ENCODE measurements around the gene APBB2.
A peak's percentile ranks its signal among the peaks of the same experiment; 100 is the strongest.
"Not testable (repeated sequence)": the region's sequence is repeated elsewhere in the genome, so short reads cannot be mapped to it uniquely, and the experiment has no call there.

Gene APBB2

DNA sequence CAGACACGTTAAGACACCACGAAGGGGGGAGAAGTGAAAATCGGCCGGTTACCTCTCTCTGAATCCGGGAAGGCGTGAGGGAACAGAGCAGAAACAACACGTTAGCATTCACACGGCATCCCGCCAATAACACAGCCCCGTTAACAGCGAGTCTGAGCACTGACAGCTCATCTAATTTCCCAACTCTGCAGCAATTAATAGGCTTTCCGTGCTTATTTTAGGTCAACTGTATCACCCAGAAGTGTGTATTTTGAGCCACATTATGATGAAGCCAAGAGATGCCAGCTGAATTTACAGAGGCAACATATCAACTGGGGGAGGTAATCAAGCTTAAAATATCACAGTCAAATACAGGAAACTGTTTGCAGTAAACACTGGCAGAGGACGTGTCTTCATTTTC, 372.0 kb downstream of the APBB2 start:
- DNase-seq: no peak

DNA sequence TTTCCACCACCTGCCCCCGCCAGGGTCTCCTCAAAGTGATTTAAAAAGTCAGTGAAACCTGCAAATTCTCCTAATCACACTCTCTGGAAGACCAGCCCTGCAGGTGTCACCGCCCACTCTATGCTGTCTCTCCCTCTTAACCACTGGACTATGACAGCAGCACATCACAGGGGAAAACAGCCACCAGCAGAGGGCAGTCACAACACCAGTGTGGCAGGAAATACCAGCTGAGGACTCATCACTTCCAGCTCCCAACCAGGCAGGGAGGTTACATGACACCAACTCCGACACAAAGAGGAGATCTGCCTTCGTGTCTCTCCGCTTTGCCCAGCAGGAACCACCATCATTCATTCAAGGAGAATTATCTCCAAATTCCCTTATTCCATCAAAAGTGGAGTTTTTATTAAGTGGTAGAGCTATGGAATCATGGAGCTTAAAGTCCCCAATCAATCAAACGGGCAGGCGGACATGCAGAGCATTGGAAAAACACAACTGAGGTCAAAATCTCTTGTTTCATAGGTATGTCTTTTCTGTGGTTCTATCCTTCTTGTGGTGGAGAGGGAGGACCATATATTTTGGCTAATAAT, 373.3 kb downstream of the APBB2 start:
- DNase-seq: peak; percentile 84

DNA sequence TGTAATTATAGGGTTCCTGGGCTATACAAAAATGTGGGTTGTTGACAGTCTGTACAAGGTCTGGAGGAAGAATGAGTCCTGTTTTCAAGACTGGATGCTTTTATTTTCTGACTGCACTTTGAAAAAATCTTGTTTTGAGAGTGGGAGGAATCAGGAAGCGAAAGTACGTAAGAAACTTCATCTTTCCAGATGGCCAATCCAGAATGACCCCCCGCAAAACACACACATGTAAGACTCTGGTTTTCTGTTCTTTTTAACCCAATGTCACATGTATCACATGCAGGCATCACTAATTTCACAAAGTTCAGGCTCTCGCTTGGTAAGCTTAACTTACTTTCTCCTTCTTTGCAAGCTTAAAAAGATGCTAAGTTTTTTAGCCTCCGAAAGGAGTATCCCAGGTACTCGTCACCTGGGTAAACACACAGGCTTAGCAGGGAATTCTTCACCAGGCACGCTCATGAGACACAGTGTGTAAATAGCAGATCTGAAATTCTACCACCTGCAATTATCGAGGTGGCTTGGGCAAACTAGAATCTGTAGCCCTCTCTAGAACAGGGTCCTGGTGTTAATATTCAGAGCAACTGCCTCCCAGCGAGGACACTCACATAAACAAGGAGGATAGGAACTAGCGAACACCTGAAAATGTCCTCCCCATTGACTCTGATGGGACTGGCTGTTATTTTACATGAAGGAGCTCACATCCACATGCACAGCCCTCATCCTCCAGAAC, 373.9 kb downstream of the APBB2 start:
- peak; percentile 72 for DNase-seq

DNA sequence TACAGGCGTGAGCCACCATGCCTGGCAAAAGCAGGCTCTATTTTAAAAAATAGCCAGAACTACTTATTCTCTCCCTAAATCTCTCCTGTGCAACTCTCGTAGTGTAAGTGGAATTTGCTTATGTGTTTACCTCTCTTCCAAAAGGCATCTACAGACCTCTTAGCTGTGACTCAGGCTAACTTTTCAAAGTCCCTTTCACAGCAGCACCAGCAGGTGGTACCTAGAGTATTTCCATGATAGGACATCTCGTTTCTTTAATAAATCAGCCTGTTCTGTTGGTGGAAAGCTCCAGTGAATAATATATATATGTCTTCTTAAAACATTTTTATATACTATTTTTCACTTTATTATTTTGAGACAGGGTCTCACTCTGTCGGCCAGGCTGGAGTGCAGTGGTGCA, 375.6 kb downstream of the APBB2 start:
- DNase-seq: no peak

DNA sequence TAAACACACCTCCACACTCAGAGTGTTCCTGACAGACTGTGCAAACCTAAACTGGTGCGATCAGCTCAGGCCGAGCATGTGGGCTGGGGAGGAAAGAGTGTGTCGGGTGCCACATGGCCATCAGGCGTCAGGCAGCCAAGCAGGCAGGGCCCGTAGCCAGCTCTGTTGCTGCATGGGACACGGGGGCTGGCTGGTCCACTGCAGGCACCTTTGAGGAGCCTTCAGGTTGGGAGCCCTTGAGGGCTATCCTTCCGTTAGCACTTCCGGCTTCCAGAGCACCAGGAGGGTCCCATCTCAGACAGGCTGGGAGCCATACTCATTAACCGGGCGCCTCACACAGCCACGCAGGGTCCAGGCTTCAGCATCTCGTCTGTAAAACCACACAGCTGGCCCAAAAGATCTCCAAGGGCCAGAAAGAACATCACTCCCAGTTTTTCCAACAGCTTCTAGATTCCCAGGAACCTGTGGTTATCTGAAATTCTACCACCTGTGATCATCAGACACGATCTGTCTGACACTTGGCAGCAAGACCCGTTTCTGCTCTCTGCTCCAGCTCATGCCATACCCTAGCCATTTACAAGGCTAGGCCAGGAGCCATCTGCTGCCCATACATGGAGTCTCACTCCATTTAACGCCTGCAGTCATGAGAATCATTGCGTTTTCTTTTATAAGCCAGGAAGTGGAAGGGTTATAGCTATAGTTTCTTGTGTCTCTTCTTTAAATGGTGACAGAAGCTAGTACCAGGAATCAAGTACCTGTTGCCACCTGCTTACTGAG, 377.1 kb downstream of the APBB2 start:
- no peak for DNase-seq

DNA sequence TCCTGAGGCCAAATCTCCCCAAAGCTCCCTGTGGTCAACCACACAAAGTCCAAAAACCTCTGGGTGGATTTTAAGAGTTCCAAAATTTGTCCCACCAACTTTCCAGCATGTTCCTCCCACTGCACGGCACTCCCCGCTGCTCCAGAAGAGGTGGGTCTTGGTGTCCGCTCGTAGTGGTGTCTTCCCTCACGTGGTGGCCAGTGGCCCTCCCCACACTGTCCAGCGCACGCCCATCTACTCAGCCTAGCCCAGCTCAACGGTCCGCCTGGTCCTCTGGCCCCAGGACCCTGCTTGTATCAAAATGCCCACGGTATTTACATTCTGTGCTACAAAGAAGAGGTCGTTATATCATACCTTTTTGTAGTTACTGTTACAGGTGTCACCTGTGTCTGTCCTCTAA, 381.1 kb downstream of the APBB2 start:
- DNase-seq: no peak

DNA sequence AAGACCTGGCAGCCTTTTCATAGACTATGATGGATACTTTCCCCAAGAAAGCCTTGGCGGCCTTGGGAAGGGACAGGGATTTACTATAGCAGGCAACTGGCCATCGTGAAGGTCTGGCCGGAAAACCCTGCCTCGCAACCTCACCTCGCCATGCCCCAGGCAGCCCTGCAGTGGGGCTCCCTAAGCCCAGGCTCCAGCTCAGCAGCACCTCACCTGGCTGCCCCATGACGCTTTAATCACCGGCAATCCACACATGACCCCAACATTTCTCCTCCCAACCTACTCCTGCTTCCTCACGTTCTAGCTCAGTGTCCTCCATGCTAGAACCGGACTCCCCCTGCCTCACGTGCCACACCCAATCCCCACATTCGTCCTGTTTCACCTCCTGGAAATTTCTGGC, 382.2 kb downstream of the APBB2 start:
- no peak for DNase-seq

DNA sequence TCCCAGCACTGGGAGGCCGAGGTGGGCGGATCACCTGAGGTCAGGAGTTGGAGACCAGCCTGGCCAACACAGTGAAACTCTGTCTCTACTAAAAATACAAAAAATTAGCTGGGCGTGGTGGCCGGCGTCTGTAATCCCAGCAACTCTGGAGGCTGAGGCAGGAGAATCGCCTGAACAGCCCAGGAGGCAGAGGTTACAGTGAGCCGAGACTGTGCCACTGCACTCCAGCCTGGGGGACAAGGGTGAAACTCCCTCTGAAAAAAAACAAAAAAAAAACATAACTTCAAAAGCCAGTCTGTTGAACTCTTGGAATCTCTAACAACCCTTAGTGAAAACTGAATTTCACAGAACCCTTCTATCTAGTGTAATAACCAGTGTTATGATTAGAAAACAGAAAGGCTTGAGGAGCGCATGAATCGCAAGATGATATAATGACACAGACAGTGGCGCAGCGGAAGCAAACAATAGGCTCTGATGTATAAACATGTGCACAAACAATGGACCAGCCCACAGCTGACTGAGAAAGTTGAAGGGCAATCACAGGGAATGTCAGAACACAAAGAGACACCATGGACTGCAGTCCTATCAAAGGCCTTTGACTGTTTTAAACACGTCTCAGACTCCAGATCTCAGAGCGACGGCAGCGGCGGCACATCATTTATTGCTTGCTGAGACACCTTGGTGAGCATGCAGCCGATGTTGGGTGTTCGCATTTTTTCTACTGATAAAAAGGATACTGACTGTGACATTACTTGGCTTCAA, 383.0 kb downstream of the APBB2 start:
- DNase-seq: no peak

DNA sequence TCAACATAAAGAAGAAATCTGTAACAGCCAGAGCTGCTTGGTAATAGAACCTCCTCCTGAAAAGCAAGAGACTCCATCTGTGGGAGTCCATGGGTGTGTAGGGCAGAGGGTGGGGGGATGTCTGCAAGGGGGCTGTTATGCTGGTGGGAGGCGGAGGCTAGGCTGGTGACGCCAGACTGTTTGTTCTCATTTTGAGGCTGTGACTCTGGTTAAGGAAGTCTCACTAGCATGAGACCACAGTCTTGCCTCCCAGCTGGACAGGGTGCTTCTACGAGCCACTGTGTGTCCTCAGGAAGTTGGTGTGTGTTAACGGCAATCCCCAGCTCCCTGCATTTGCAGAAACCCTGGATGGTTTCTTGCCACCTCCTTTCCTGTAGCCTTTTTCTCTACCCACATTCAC, 384.8 kb downstream of the APBB2 start:
- DNase-seq: peak; percentile 78

DNA sequence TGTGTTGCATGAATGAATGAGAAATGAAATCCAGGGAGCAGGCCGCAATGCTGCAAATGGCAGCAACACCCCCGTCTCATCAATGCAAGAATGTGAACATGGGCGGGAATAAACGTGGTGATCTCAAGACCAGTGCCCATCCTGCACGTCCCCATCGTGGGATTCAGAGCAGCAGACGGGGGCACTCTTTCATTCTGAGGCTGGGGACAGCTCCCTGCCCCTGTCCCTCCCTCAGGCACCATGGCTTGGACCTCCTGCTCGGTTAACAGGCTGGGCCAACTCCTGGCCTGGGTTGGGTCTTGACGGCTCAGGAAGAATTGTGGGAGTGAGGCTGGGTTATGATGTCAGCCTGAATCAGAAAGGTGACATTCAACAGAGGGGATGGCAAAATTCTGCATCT, 385.7 kb downstream of the APBB2 start:
- DNase-seq: no peak

DNA sequence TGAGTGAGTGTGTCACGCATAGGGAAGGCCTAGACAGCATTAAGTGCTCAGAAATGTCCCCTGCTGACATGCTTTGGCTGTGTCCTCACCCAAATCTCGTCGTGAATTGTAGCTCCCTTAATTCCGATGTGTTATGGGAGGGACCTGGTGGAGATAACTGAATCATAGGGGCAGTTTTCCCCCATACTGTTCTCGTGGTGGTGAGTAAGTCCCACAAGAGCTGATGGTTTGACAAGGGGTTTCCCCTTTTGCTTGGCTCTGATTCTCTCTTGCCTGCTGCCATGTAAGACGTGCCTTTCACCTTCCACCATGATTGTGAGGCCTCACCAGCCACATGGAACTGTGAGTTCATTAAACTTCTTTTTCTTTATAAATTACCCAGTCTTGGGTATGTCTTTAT, 386.6 kb downstream of the APBB2 start:
- DNase-seq: peak; percentile 67

DNA sequence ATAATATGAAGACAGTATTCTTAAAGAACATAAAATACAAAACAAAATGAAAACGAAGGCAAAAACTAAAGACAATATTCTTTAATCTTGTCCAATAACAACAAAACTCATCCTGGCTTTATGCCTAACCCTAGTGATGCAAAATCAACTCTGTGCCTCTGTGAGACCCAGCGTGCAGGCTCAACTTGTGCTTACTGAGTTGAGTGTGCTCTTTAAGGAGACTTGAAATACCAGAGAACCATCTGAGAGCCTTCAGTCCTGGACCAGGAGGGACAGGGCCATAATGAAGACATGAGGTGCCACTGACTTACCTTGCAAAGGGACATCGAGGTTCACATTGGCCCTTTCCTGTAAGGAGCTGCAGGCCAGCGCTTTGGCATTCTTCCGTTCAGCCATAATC, 387.5 kb downstream of the APBB2 start:
- no peak for DNase-seq

DNA sequence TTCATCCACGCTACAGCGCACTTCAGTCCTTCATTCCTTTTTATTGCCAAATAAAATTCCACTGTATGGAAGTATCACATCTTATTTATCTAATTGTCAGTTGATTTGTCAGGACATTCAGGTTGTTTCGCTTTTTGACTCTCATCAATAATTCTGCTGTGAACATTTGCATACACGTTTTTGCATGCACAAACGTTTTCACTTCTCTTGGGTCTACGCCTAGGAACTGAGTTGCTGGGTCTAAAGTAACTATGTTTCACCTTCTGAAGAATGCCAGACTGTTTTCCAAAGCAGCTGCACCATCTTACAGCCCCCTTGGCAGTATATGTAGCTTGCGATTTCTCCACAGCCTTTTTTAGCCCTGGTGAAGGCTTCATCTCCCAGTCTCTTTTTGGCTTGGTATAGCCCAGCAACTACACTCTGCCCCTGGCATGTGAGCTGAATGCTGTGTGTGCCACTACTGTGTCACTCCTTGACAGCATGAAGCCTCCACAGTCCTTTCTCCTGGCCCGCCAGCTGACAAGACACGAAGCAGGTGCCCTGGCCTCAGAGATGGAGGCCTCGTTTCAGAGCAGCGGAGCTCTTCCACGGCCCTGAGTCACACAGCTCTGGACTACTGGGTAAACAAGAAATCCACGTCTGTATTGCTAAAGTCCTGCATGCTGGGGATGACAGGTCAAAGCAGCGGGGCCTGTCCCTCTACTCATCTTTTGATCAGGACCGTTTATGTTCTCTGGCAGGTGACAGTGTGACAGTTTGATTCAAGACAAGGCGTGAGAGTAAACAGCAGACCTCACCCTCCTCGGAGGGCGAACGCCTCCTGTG, 389.1 kb downstream of the APBB2 start:
- DNase-seq: no peak

DNA sequence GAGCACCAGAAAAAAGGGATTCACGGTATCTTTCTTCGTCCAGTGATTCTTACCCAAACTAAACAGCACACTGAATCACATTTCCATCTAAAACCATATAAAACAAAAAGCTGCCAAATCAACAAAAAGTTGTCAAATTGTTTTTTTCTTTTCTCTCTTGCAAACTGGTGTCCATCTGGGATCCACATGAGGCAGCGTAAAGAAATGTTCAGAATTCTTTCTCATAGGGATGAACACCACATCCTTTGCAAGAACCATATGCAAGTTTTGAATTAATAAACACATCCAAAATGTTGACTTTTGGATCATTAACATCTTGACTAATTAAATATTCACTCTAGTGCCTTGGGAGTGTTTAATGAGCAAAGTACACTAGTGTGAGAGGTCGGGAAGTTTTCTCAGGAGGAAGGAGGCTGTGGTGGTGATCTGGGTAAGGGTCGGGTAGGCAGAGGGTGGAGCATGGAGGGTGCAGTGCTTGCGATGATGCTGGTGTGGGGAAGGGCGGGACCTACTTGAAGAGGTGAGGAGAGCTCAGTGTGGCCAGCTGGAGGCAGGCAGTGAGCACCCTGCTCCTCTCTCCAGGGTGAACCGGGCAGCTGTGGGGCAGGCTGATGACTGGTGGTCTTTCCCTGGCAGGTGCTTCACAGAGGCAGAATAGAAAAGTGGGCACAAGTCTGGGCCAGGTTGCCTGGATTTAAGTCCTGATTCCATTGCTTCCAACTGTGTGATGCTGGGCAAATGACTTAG, 391.7 kb downstream of the APBB2 start:
- DNase-seq: no peak

DNA sequence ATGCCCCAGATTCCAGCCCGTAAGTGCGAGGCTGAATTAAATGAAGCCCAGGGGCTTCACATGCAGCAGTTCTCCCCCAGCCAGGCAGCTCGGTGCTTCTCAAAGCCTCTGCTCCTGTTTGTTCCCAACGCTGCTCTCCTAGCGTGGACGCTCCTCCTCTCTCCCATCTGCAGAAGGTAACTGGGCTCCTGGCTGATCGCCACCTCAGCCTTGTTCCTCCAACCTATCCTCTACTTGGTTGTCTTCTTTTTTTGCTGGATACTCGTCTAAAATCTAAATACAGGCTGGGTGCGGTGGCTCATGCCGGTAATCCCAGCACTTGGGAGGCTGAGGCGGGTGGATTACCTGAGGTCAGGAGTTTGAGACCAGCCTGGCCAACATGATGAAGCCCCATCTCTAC, 394.2 kb downstream of the APBB2 start:
- DNase-seq: no peak

DNA sequence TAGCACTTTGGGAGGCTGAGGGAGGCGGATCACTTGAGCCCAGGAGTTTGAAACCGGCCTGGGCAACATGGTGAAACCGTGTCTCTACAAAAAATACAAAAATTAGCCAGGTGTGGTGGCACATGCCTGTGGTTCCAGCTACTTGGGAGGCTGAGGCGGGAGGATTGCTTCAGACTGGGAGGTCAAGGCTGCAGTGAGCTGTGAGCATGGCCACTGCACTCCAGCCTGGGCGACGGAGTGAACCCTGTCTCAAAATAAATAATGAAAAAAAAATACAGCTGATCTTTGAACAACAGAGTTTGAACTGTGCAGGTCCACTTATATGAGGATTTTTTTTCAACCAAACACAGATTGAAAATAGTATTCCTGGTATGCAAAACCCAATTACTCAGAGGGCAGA, 397.2 kb downstream of the APBB2 start:
- not testable (repeated sequence) for DNase-seq

DNA sequence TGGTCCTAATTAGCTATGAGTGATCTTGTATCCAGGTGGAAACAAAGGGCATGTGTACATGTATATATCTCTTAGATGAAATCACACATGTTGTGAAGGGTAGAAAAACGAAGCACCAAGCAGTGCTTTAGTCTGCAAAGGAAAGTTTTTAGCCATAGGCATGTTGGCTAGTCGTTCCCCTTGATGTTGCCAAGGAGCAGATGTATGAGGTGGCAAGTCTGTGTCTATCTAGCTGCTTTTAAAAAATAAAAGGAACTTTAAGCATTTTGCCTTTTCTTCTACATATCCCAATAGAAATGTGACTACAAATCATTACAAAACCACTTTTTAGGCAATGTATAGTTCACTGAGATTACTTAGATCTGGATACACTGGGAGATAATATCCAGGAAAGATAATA, 401.5 kb downstream of the APBB2 start:
- peak; percentile 21 for DNase-seq

DNA sequence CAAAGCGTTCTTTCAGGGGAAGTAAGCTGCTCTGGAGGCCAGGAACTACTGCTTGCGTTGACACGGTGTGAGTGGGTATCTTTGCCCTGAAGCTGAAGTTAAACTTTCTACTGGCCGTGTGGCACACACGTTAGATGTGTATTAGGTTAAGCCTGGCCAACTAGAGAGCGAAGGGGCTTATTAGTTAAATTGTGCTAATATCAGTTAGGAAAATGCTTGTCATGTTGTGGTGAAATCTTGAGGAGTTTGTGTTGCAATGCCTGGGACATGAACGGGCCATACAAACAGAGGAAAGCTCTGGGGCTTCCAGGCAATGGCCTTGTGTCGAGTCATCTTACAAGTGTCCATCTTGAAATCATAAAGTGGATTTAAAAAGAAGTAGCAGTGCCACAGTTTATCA, 402.0 kb downstream of the APBB2 start:
- peak; percentile 92 for DNase-seq

DNA sequence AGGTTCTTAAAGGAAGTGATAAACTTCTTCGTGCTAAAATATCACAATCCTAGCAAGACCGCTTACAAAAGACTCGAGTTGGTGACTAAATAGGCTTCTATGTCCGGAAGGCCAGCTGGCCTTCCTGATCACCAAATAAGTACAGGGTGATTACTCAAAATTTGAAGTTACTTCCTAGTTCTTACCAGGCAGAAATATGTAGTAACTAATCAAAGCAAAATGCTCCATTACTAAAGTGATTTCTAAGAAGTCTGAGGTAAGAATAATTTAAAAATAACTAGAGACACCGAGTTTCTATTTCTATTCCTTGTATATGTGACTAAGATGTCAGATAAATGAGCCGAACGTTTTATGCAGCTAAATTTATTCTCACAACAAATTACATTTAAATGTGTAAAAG, 402.4 kb downstream of the APBB2 start:
- DNase-seq: peak; percentile 98

DNA sequence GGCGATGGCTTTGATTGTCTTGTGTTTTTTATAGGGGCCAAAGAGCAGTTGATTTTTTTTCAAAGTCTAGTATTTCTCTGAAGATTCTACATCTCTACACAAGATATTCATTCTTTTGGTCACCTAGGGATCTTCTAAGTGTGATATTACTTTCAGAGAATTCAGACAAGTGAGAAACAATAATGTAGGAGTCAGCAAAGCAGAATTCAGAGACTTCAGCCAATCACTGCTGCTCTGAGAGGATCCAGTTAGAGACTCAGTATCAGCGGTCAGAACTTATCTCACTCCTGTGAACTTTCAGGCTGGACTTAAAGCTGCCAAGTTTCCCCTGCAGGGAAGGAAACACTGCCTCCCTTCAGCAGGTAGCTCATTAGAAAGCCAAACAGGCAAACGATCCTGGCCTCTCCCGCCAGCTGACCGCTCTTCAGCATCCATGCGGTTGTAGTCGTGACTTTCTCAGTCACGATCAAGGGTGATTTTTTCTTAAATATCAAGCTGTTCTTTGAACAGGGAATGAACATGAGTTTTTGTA, 405.4 kb downstream of the APBB2 start:
- no peak for DNase-seq

DNA sequence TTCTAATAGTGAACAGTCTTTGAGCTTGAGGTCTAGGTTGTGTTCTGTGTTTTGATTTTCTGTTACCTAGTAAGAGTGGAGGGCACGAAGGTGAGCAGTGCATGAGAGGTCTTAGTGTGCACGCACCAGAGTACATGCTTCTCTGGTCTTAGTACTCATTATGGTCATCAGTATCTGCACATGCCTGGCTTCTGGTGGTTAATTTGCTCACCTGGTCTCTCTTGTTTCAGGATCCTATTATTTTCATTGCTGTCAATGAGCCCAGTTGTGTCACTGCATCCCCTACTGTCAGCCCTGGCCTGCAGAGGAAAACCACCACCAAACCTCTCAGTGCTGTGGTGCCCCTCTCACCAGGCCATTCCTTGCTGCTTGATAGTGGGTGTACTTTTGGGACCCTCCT, 409.7 kb downstream of the APBB2 start:
- DNase-seq: no peak

DNA sequence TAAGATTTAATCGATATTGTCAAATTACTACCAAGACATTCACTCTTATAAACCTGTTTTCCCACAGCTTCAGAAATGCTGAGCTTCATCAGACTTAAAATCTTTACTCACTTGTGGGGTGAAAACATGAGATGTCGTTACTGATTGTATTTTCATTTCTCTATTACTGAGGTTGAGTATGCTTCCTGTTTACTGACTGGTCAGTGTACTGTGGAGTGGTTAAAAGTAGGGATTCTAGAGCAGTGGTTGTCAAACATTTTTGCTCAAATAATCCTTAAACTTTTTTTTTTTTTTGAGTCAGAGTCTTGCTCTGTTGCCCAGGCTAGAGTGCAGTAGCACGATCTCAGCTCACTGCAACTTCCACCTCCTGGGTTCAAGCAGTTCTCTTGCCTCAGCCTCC, 414.3 kb downstream of the APBB2 start:
- DNase-seq: peak; percentile 63
